NCI-H146 (cell line): ENCODE measurements around the gene SERINC2.
A peak's percentile ranks its signal among the peaks of the same experiment; 100 is the strongest.

Experiments used
- DNase-seq: peaks from one replicate; lab custom pipeline; 2025; lab: John Stamatoyannopoulos, UW

The SERINC2 gene

GRCh38 chr1:31434101-31434871 is 21.3 kb downstream of the SERINC2 start:
- DNase-seq = no peak

- DNase-seq = no peak
These were observed 22.0 kb downstream of the SERINC2 start for GRCh38 chr1:31434979-31435378.

GRCh38 chr1:31435471-31436409 is 22.7 kb downstream of the SERINC2 start:
- no peak for DNase-seq

- DNase-seq = no peak
These were observed 23.8 kb downstream of the SERINC2 start for GRCh38 chr1:31436596-31437432.

- no peak for DNase-seq
These were observed 24.5 kb downstream of the SERINC2 start for GRCh38 chr1:31437433-31438037.

- DNase-seq = no peak
These were observed 26.3 kb downstream of the SERINC2 start for GRCh38 chr1:31439276-31439675.

GRCh38 chr1:31441073-31441472 is 28.1 kb downstream of the SERINC2 start:
- DNase-seq = peak; percentile 6

GRCh38 chr1:31441558-31441957 is 28.5 kb downstream of the SERINC2 start:
- no peak for DNase-seq

- no peak for DNase-seq
These were observed 29.1 kb downstream of the SERINC2 start for GRCh38 chr1:31441970-31442647.

- DNase-seq = no peak
These were observed 29.6 kb downstream of the SERINC2 start for GRCh38 chr1:31442648-31442994.

GRCh38 chr1:31443673-31444072 is 30.7 kb downstream of the SERINC2 start:
- no peak for DNase-seq

- no peak for DNase-seq
These were observed 31.9 kb downstream of the SERINC2 start for GRCh38 chr1:31444725-31445448.

GRCh38 chr1:31445951-31446350 is 32.9 kb downstream of the SERINC2 start:
- DNase-seq = no peak

GRCh38 chr1:31447210-31447609 is 34.2 kb downstream of the SERINC2 start:
- DNase-seq = no peak

- DNase-seq = no peak
These were observed 40.5 kb downstream of the SERINC2 start for GRCh38 chr1:31453384-31454079.

- no peak for DNase-seq
These were observed 45.4 kb downstream of the SERINC2 start for GRCh38 chr1:31458287-31458896.

- peak; percentile 29 for DNase-seq
These were observed 47.0 kb downstream of the SERINC2 start for GRCh38 chr1:31460027-31460426.

- DNase-seq = no peak
These were observed 54.1 kb downstream of the SERINC2 start for GRCh38 chr1:31467005-31467674.

- no peak for DNase-seq
These were observed 57.8 kb downstream of the SERINC2 start for GRCh38 chr1:31470794-31471315.
